Fibroblast of villous mesenchyme (primary cell): Measurements from ENCODE around the gene SMARCA2. TPM values are rescaled to one million over a fixed set of nuclear protein-coding genes. Genes with fewer than 3 reads are reported as not detected.

Experiments
- DNase-seq: peaks from one replicate; pipeline ENCODE4 v3.0.0-alpha.2; 2010; ENCODE audit warnings: low read depth
- H3K4me3 ChIP-seq: 2 replicates; pipeline ENCODE4 v1.5.1; 2011; ENCODE audit warnings: low read depth, mild to moderate bottlenecking, low read length
- CTCF ChIP-seq: IDR thresholded peaks from 2 replicates; pipeline ENCODE4 v1.5.1; 2012; ENCODE audit warnings: low read depth, mild to moderate bottlenecking, low read length; ENCODE audit not compliant: insufficient read depth
- total RNA-seq: library from RNA; depleted of rRNA; stranded (reverse); fragments of >200 nt; gene quantifications from 2 replicates; pipeline ENCODE4 v1.2.3, GENCODE V29; 2012

The SMARCA2 gene
- total RNA-seq, 1 donor = 51.4 TPM

GRCh38 chr9:2085716-2086115, 70.6 kb downstream of the SMARCA2 start:
- no peak for TF ChIP-seq CTCF
- DNase-seq = peak; percentile 67
- H3K4me3 ChIP-seq = no peak overlapping the region

- no peak for TF ChIP-seq CTCF
- H3K4me3 ChIP-seq = no peak overlapping the region
- DNase-seq = no peak
Observed at GRCh38 chr9:2086116-2086515, 71.0 kb downstream of the SMARCA2 start.

DNA sequence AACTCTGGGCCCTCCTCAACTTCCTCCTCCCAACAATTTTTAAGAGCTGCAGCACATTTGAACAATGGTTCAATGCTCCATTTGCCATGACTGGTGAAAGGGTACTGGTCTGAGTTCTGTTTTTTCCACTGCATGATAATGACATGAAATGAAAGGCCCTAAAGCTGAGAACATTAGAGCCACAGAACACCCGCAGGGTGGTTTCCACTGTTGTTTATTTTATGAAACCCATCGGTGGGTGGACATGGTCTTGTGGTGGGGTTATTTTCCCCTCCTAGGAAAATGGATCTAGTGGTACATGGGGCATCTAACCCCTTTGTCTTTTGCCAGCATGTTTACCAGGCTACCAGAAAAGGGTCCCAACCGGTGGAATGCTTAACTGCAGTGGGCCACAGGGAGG, 71.8 kb downstream of the SMARCA2 start:
- TF ChIP-seq CTCF = no peak
- DNase-seq = no peak
- no peak overlapping the region for H3K4me3 ChIP-seq

DNA sequence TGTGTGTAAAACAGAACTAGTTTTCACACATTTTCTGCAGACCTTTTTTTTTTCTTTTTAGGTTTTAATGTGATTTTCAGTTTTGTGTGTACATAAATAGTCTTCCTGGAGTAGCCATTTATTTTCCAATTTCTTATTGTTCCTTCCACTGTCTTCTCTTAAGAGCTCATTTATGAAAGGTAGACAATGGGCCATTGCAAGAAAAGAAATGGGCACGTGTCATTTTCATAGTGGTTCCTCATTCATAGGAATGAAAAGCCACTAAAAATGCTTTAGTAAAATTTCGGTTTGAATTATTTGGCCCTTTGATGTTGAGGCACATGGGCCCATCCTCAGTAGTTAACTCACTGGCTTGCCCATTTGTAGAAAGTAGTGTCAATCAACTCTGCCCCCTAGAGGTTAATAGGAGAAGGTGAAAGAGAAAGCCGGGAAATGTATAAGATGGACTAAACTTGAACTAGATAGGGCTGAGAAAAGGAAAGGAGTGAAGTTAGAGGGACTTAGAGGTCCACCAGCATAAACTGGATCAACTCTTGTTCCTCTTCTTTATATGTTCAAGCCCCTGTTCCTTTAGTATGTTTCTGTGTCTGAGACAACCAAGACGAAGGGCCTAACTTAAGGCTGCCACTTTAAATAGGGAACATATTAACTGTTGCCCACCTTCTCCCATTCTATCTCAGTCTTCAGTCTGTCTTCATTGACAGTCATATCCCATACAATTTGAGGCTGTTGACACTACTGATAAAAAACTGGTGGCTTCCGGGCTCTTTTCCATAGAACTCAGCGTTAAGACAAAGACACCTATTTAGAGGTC, 72.6 kb downstream of the SMARCA2 start:
- DNase-seq = peak; percentile 61
- no peak overlapping the region for H3K4me3 ChIP-seq
- TF ChIP-seq CTCF = peak; percentile 82

DNA sequence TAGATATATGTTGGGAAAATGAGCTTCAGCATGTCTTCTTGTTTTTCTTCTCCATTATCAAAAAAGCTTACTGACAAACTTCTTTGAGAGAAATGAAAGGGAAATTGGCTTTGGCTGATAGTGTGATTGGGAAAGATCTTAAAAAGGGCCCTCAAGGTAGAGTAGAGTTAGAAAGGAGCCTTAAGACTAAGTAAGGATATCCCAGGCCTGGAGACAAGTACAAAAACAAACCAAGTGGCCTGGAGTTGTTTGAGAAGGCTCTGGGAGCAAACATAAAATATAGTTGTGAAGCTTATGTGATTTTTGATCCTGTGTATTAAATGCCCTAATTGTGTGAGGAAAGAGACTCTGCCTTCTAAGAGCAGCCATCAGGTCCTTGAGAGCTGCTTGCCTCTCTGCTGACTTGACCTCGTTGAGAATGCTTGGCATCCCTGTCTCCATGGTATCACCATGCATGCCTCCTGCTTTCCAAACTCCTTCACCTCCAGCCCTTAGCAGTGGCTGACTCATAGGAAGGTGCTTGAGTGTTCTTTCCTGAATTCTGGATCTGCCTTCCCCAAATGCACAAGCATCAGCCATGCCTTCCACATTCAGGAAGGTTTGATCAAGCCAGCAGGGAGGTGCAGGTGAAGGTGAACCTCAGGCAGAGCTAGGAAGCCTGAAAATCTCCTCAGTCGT, 78.9 kb downstream of the SMARCA2 start:
- TF ChIP-seq CTCF = no peak
- DNase-seq = peak; percentile 37
- H3K4me3 ChIP-seq = no peak overlapping the region

- no peak overlapping the region for H3K4me3 ChIP-seq
- no peak for TF ChIP-seq CTCF
- DNase-seq = peak; percentile 32
Observed at GRCh38 chr9:2096376-2096970, 81.3 kb downstream of the SMARCA2 start.
